GM23338 (cell line): ENCODE measurements around the gene CDH9. TPM values are rescaled to one million over a fixed set of nuclear protein-coding genes. Genes with fewer than 3 reads are reported as not detected.

Experiments
- ATAC-seq: fragments of 200-7000 bp; cut with Tn5 transposase; 3 replicates; pipeline ENCODE4 v1.9.1; 2020
- DNase-seq: peaks from one replicate; pipeline ENCODE4 v3.0.0-alpha.2; 2015; ENCODE audit warnings: low spot score
- H2AFZ ChIP-seq: fragments of 200-600 bp; sonication (generic); 2 replicates; pipeline ENCODE4 v1.8.0; 2016; ENCODE audit warnings: antibody characterized with exemption, mild to moderate bottlenecking, moderate library complexity
- H3F3A ChIP-seq: fragments of 200-600 bp; sonication (generic); replicated peaks from 2 replicates; pipeline ENCODE4 v1.8.0; 2017; ENCODE audit warnings: antibody characterized with exemption, mixed run types, low read depth
- H3K27ac ChIP-seq: fragments of 200-600 bp; sonication (generic); 2 replicates; pipeline ENCODE4 v1.6.1; 2016; ENCODE audit warnings: low read depth
- H3K27me3 ChIP-seq: fragments of 200-600 bp; sonication (generic); 2 replicates; pipeline ENCODE4 v1.8.0; 2016; ENCODE audit warnings: mild to moderate bottlenecking, mixed run types, moderate library complexity; ENCODE audit not compliant: insufficient read depth
- H3K36me3 ChIP-seq: fragments of 200-600 bp; sonication (generic); 2 replicates; pipeline ENCODE4 v1.8.0; 2016; ENCODE audit warnings: mild to moderate bottlenecking; ENCODE audit not compliant: insufficient read depth
- H3K4me1 ChIP-seq: fragments of 200-600 bp; sonication (generic); 2 replicates; pipeline ENCODE4 v1.8.0; 2016; ENCODE audit warnings: mild to moderate bottlenecking, moderate library complexity; ENCODE audit not compliant: insufficient read depth
- H3K4me2 ChIP-seq: fragments of 200-600 bp; sonication (generic); 2 replicates; pipeline ENCODE4 v1.7.1; 2017; ENCODE audit warnings: mixed run types
- H3K4me3 ChIP-seq: fragments of 200-600 bp; sonication (generic); 2 replicates; pipeline ENCODE4 v1.6.1; 2016; ENCODE audit warnings: mixed run types
- H3K79me2 ChIP-seq: fragments of 200-600 bp; sonication (generic); replicated peaks from 2 replicates; pipeline ENCODE4 v1.8.0; 2017; ENCODE audit warnings: mild to moderate bottlenecking; ENCODE audit not compliant: insufficient read depth
- H3K9me2 ChIP-seq: fragments of 200-600 bp; sonication (generic); 2 replicates; pipeline ENCODE4 v1.8.0; 2017; ENCODE audit not compliant: insufficient read depth
- H4K20me1 ChIP-seq: fragments of 200-600 bp; sonication (generic); replicated peaks from 2 replicates; pipeline ENCODE4 v1.8.0; 2017; ENCODE audit warnings: mild to moderate bottlenecking; ENCODE audit not compliant: insufficient read depth
- H3K27ac Mint-ChIP-seq: 2 replicates; pipeline ENCODE4 v1.8.0; 2020; ENCODE audit warnings: inconsistent platforms, mild to moderate bottlenecking, moderate library complexity, mixed read lengths
- H3K27me3 Mint-ChIP-seq: 3 replicates; pipeline ENCODE4 v1.8.0; 2022; ENCODE audit warnings: low read depth, mild to moderate bottlenecking, moderate library complexity, mixed read lengths, inconsistent platforms; ENCODE audit not compliant: insufficient read depth, poor library complexity
- H3K36me3 Mint-ChIP-seq: 3 replicates; pipeline ENCODE4 v1.8.0; 2021; ENCODE audit warnings: low read depth, mild to moderate bottlenecking, inconsistent platforms, moderate library complexity, mixed read lengths
- H3K4me1 Mint-ChIP-seq: 3 replicates; pipeline ENCODE4 v1.8.0; 2020; ENCODE audit warnings: mild to moderate bottlenecking, inconsistent platforms, mixed read lengths
- H3K4me3 Mint-ChIP-seq: 3 replicates; pipeline ENCODE4 v1.8.0; 2021; ENCODE audit warnings: moderate library complexity, mild to moderate bottlenecking, inconsistent platforms, mixed read lengths
- H3K9me3 Mint-ChIP-seq: 3 replicates; pipeline ENCODE4 v1.8.0; 2020; ENCODE audit warnings: moderate library complexity, mild to moderate bottlenecking, inconsistent platforms, mixed read lengths
- CREB1 ChIP-seq: fragments of 250-450 bp; sonication (Bioruptor Pico); IDR thresholded peaks from 2 replicates; pipeline ENCODE4 v1.5.0; 2020; ENCODE audit warnings: low read depth, mild to moderate bottlenecking, moderate library complexity
- EZH2 ChIP-seq: fragments of 200-600 bp; sonication (generic); IDR thresholded peaks from one replicate; pipeline ENCODE4 v1.8.0; 2017; ENCODE audit warnings: antibody characterized with exemption, mild to moderate bottlenecking, low read depth; ENCODE audit not compliant: unreplicated experiment
- EZH2phosphoT487 ChIP-seq: fragments of 200-600 bp; sonication (generic); IDR thresholded peaks from one replicate; pipeline ENCODE4 v1.8.1; 2018; ENCODE audit warnings: antibody characterized with exemption; ENCODE audit not compliant: unreplicated experiment
- JUNB ChIP-seq: IDR thresholded peaks from one replicate; pipeline ENCODE4 v1.6.1; 2016; ENCODE audit warnings: antibody characterized with exemption; ENCODE audit not compliant: unreplicated experiment
- NANOG ChIP-seq: IDR thresholded peaks from 2 replicates; pipeline ENCODE4 v1.6.1; 2016; ENCODE audit warnings: antibody characterized with exemption, borderline replicate concordance
- POLR2AphosphoS5 ChIP-seq: IDR thresholded peaks from 2 replicates; pipeline ENCODE4 v1.6.1; 2016; ENCODE audit warnings: antibody characterized with exemption, low read depth
- STAT1 ChIP-seq: IDR thresholded peaks from one replicate; pipeline ENCODE4 v1.6.1; 2016; ENCODE audit warnings: antibody characterized with exemption; ENCODE audit not compliant: unreplicated experiment
- ZNF114 ChIP-seq: fragments of 250-450 bp; sonication (Bioruptor Pico); IDR thresholded peaks from 2 replicates; pipeline ENCODE4 v1.5.0; 2020; ENCODE audit warnings: mild to moderate bottlenecking, moderate library complexity
- ZNF331 ChIP-seq: fragments of 250-450 bp; sonication (Bioruptor Pico); IDR thresholded peaks from 2 replicates; pipeline ENCODE4 v1.5.0; 2020; ENCODE audit warnings: low read depth, mild to moderate bottlenecking, moderate library complexity
- polyA plus RNA-seq: library from polyadenylated mRNA; unstranded; fragments of >200 nt; fragmentation: Nextera tagmentation; extraction: Ambion mirVana; gene quantifications from 2 replicates; pipeline ENCODE4 v1.2.1, GENCODE V29; 2016
- total RNA-seq: library from RNA; depleted of rRNA; stranded (reverse); fragments of >200 nt; shearing (Covaris generic); gene quantifications from 2 replicates; pipeline ENCODE4 v1.2.3, GENCODE V29; 2014
- TF ChIP-seq, protein P1 (sequence below): fragments of 250-450 bp; sonication (Bioruptor Pico); IDR thresholded peaks from 2 replicates; pipeline ENCODE4 v1.5.0; 2020; ENCODE audit warnings: mild to moderate bottlenecking, moderate library complexity
- TF ChIP-seq, protein P2 (sequence below): IDR thresholded peaks from 2 replicates; pipeline ENCODE4 v1.6.1; 2016; ENCODE audit warnings: antibody characterized with exemption
- TF ChIP-seq, protein P3 (sequence below): IDR thresholded peaks from one replicate; pipeline ENCODE4 v1.6.1; 2018; ENCODE audit warnings: antibody characterized with exemption; ENCODE audit not compliant: unreplicated experiment
- TF ChIP-seq, protein P4 (sequence below), 2 experiments: fragments of 200-600 bp in 1 of 2; sonication (generic) in 1 of 2; conservative IDR thresholded peaks; 2 replicates each; pipeline versions ENCODE4 v1.5.1 to v1.6.1; 2016 to 2017; ENCODE audit warnings: antibody characterized with exemption in 2 of 2, low read depth in 2 of 2, mild to moderate bottlenecking in 2 of 2, moderate library complexity in 1 of 2

CDH9 gene
- total and polyA plus RNA-seq, 2 experiments from 2014 or later, result 0.26 to 0.31 TPM

DNA sequence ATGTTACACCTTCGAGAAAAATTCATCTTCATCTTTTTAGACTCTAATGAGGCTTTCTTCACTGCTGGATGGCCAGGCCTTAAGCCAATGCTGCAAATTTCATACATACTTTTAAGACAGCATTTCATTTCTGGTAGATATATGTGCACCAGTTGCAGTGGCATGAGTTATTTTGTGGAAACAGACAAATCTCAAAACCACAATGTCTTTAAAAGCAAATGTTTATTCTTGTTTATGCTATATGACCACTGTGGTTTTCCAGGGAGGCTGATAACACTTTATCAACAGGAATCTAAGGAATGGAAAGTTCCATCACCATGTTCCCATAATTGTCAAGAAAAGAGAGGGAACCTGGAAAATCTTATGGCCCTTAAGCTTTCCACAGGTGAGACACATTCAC is 27.7 kb downstream of the CDH9 start:
- Histone ChIP-seq H3K79me2 (no peaks in the 10 kb centered on the region), H3K27ac (no peak overlapping the region), H3F3A (no peaks in the 10 kb centered on the region), H3K27me3 (no peaks in the 10 kb centered on the region), H2AFZ (no peak overlapping the region), H3K4me3 (no peak overlapping the region), H4K20me1 (no peaks in the 10 kb centered on the region), H3K4me2 (no peak overlapping the region), H3K36me3 (no peaks in the 10 kb centered on the region), H3K9me2 (no peaks in the 10 kb centered on the region), H3K4me1 (no peaks in the 10 kb centered on the region)
- H3K27me3 Mint-ChIP-seq, result peaks cover 2% of the 10 kb centered on the region
- no peaks in the 10 kb centered on the region for H3K4me1 Mint-ChIP-seq
- H3K36me3 Mint-ChIP-seq, result no peaks in the 10 kb centered on the region
- ATAC-seq (no peak), DNase-seq (no peak)
- H3K27ac Mint-ChIP-seq, result no peak overlapping the region
- no peak overlapping the region for H3K4me3 Mint-ChIP-seq
- no peaks in the 10 kb centered on the region for H3K9me3 Mint-ChIP-seq
- TF ChIP-seq POLR2AphosphoS5, result no peak
- no peak for TF ChIP-seq NANOG
- no peak for TF ChIP-seq JUNB
- TF ChIP-seq, protein P1, sequence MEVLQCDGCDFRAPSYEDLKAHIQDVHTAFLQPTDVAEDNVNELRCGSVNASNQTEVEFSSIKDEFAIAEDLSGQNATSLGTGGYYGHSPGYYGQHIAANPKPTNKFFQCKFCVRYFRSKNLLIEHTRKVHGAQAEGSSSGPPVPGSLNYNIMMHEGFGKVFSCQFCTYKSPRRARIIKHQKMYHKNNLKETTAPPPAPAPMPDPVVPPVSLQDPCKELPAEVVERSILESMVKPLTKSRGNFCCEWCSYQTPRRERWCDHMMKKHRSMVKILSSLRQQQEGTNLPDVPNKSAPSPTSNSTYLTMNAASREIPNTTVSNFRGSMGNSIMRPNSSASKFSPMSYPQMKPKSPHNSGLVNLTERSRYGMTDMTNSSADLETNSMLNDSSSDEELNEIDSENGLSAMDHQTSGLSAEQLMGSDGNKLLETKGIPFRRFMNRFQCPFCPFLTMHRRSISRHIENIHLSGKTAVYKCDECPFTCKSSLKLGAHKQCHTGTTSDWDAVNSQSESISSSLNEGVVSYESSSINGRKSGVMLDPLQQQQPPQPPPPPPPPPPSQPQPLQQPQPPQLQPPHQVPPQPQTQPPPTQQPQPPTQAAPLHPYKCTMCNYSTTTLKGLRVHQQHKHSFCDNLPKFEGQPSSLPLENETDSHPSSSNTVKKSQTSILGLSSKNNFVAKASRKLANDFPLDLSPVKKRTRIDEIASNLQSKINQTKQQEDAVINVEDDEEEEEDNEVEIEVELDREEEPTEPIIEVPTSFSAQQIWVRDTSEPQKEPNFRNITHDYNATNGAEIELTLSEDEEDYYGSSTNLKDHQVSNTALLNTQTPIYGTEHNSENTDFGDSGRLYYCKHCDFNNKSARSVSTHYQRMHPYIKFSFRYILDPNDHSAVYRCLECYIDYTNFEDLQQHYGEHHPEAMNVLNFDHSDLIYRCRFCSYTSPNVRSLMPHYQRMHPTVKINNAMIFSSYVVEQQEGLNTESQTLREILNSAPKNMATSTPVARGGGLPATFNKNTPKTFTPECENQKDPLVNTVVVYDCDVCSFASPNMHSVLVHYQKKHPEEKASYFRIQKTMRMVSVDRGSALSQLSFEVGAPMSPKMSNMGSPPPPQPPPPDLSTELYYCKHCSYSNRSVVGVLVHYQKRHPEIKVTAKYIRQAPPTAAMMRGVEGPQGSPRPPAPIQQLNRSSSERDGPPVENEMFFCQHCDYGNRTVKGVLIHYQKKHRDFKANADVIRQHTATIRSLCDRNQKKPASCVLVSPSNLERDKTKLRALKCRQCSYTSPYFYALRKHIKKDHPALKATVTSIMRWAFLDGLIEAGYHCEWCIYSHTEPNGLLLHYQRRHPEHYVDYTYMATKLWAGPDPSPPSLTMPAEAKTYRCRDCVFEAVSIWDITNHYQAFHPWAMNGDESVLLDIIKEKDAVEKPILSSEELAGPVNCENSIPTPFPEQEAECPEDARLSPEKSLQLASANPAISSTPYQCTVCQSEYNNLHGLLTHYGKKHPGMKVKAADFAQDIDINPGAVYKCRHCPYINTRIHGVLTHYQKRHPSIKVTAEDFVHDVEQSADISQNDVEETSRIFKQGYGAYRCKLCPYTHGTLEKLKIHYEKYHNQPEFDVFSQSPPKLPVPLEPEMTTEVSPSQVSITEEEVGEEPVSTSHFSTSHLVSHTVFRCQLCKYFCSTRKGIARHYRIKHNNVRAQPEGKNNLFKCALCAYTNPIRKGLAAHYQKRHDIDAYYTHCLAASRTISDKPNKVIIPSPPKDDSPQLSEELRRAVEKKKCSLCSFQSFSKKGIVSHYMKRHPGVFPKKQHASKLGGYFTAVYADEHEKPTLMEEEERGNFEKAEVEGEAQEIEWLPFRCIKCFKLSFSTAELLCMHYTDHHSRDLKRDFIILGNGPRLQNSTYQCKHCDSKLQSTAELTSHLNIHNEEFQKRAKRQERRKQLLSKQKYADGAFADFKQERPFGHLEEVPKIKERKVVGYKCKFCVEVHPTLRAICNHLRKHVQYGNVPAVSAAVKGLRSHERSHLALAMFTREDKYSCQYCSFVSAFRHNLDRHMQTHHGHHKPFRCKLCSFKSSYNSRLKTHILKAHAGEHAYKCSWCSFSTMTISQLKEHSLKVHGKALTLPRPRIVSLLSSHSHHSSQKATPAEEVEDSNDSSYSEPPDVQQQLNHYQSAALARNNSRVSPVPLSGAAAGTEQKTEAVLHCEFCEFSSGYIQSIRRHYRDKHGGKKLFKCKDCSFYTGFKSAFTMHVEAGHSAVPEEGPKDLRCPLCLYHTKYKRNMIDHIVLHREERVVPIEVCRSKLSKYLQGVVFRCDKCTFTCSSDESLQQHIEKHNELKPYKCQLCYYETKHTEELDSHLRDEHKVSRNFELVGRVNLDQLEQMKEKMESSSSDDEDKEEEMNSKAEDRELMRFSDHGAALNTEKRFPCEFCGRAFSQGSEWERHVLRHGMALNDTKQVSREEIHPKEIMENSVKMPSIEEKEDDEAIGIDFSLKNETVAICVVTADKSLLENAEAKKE (CRISPR knock-in tag), result no peak
- no peak for TF ChIP-seq ZNF331 (CRISPR knock-in tag)
- no peak for TF ChIP-seq EZH2phosphoT487
- TF ChIP-seq, protein P2, sequence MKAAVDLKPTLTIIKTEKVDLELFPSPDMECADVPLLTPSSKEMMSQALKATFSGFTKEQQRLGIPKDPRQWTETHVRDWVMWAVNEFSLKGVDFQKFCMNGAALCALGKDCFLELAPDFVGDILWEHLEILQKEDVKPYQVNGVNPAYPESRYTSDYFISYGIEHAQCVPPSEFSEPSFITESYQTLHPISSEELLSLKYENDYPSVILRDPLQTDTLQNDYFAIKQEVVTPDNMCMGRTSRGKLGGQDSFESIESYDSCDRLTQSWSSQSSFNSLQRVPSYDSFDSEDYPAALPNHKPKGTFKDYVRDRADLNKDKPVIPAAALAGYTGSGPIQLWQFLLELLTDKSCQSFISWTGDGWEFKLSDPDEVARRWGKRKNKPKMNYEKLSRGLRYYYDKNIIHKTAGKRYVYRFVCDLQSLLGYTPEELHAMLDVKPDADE, result no peak
- no peak for TF ChIP-seq ZNF114
- no peak for TF ChIP-seq EZH2
- no peak for TF ChIP-seq CREB1 (CRISPR knock-in tag)
- TF ChIP-seq, protein P3, sequence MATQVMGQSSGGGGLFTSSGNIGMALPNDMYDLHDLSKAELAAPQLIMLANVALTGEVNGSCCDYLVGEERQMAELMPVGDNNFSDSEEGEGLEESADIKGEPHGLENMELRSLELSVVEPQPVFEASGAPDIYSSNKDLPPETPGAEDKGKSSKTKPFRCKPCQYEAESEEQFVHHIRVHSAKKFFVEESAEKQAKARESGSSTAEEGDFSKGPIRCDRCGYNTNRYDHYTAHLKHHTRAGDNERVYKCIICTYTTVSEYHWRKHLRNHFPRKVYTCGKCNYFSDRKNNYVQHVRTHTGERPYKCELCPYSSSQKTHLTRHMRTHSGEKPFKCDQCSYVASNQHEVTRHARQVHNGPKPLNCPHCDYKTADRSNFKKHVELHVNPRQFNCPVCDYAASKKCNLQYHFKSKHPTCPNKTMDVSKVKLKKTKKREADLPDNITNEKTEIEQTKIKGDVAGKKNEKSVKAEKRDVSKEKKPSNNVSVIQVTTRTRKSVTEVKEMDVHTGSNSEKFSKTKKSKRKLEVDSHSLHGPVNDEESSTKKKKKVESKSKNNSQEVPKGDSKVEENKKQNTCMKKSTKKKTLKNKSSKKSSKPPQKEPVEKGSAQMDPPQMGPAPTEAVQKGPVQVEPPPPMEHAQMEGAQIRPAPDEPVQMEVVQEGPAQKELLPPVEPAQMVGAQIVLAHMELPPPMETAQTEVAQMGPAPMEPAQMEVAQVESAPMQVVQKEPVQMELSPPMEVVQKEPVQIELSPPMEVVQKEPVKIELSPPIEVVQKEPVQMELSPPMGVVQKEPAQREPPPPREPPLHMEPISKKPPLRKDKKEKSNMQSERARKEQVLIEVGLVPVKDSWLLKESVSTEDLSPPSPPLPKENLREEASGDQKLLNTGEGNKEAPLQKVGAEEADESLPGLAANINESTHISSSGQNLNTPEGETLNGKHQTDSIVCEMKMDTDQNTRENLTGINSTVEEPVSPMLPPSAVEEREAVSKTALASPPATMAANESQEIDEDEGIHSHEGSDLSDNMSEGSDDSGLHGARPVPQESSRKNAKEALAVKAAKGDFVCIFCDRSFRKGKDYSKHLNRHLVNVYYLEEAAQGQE, result no peak
- TF ChIP-seq STAT1, result no peak
- TF ChIP-seq, protein P4, sequence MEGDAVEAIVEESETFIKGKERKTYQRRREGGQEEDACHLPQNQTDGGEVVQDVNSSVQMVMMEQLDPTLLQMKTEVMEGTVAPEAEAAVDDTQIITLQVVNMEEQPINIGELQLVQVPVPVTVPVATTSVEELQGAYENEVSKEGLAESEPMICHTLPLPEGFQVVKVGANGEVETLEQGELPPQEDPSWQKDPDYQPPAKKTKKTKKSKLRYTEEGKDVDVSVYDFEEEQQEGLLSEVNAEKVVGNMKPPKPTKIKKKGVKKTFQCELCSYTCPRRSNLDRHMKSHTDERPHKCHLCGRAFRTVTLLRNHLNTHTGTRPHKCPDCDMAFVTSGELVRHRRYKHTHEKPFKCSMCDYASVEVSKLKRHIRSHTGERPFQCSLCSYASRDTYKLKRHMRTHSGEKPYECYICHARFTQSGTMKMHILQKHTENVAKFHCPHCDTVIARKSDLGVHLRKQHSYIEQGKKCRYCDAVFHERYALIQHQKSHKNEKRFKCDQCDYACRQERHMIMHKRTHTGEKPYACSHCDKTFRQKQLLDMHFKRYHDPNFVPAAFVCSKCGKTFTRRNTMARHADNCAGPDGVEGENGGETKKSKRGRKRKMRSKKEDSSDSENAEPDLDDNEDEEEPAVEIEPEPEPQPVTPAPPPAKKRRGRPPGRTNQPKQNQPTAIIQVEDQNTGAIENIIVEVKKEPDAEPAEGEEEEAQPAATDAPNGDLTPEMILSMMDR (conservative IDR thresholded peaks at IDR 0.05; ENCODE audit: low read depth in 2 of 2), result no peak
